Stimulated activated CD4-positive, alpha-beta T cell treated with anti-CD3 and anti-CD28 coated beads, TNF-alpha, amount 100 ng/mL, for 4 hours (primary cell): ENCODE measurements around the gene FAM117B.

Experiments
- DNase-seq, 3 experiments: peaks; one replicate each; pipeline ENCODE4 v3.0.0-alpha.2; 2020; ENCODE audit warnings: low read depth in 3 of 3

FAM117B gene

GRCh38 chr2:202634556-202635427 is at the start of gene FAM117B:
TSS of gene FAM117B (plus strand) at chr2:202634969. CDS start at chr2:202635188, 219 bp downstream.
- DNase-seq: peak; percentile 95 to 98 (median 97)

GRCh38 chr2:202588647-202589581 is 45.9 kb upstream of the FAM117B start:
- peak; percentile 26 to 49 (median 37) for DNase-seq

- no peak for DNase-seq
These were observed 45.2 kb upstream of the FAM117B start for GRCh38 chr2:202589582-202589949.

GRCh38 chr2:202592566-202592965 is 42.2 kb upstream of the FAM117B start:
- DNase-seq: no peak

GRCh38 chr2:202599105-202599504 is 35.7 kb upstream of the FAM117B start:
- DNase-seq: no peak

- no peak for DNase-seq
These were observed 34.9 kb upstream of the FAM117B start for GRCh38 chr2:202599911-202600310.

- DNase-seq: no peak
These were observed 30.1 kb upstream of the FAM117B start for GRCh38 chr2:202604699-202605098.

- no peak for DNase-seq
These were observed 29.6 kb upstream of the FAM117B start for GRCh38 chr2:202605174-202605573.

GRCh38 chr2:202608142-202608852 is 26.5 kb upstream of the FAM117B start:
- DNase-seq: no peak

GRCh38 chr2:202609381-202610145 is 25.2 kb upstream of the FAM117B start:
- DNase-seq: no peak

- no peak for DNase-seq
These were observed 24.4 kb upstream of the FAM117B start for GRCh38 chr2:202610380-202610779.

GRCh38 chr2:202612145-202612544 is 22.6 kb upstream of the FAM117B start:
- DNase-seq: no peak

GRCh38 chr2:202613479-202613878 is 21.3 kb upstream of the FAM117B start:
- DNase-seq: no peak

- no peak for DNase-seq
These were observed 10.6 kb upstream of the FAM117B start for GRCh38 chr2:202624133-202624532.

GRCh38 chr2:202627042-202627441 is 7.7 kb upstream of the FAM117B start:
- DNase-seq: no peak

GRCh38 chr2:202628646-202629198 is 6.0 kb upstream of the FAM117B start:
- DNase-seq: no peak

GRCh38 chr2:202632682-202633290 is 2.0 kb upstream of the FAM117B start:
- no peak for DNase-seq

GRCh38 chr2:202633470-202633869 is 1.3 kb upstream of the FAM117B start:
- no peak for DNase-seq

GRCh38 chr2:202635428-202636212 is 851 bp downstream of the FAM117B start:
- peak; percentile 77 to 81 (median 78) for DNase-seq

GRCh38 chr2:202636213-202636513 is 1.4 kb downstream of the FAM117B start:
- no peak for DNase-seq
